Measurements from ENCODE around the gene PROX1.

Gene PROX1

GRCh38 chr1:214075305-214075998 is 87.7 kb downstream of the PROX1 start:
- TF ChIP-seq CTCF (IDR thresholded peaks at IDR 0.05; ENCODE audit: borderline replicate concordance, extremely low read depth, low read length, poor library complexity, severe bottlenecking) (no peak), EZH2 (IDR thresholded peaks at IDR 0.05; ENCODE audit: borderline replicate concordance, low read depth, low read length, severe bottlenecking) (no peak)
- Histone ChIP-seq H3K4me3 (ENCODE audit: low read depth in 1 of 2, low read length in 2 of 2) (no peak overlapping the region), H3K36me3 (ENCODE audit: insufficient read depth, low read length) (no peaks in the 10 kb centered on the region)

GRCh38 chr1:214075999-214076707 is 88.4 kb downstream of the PROX1 start:
- H3K4me2 ChIP-seq (ENCODE audit: insufficient read depth, low read length) = no peak overlapping the region
- no peak overlapping the region for H3K27ac ChIP-seq (ENCODE audit: low read length)
- no peaks in the 10 kb centered on the region for H4K20me1 ChIP-seq (ENCODE audit: insufficient read depth, low read length)
- DNase-seq (no peak), ATAC-seq (ENCODE audit: insufficient read depth, low read depth) (no peak)
- H3K79me2 ChIP-seq (ENCODE audit: insufficient read depth, low read length) = no peaks in the 10 kb centered on the region
- no peak overlapping the region for H3K4me3 ChIP-seq (ENCODE audit: low read depth in 1 of 2, low read length in 2 of 2)
- no peaks in the 10 kb centered on the region for H3K27me3 ChIP-seq (ENCODE audit: insufficient read depth, low read length, poor library complexity)
- H2AFZ ChIP-seq (ENCODE audit: low read depth, low read length) = no peak overlapping the region
- no peaks in the 10 kb centered on the region for H3K4me1 ChIP-seq (ENCODE audit: insufficient read depth, low read length)
- H3K9ac ChIP-seq (ENCODE audit: low read depth, low read length) = no peak overlapping the region
- no peaks in the 10 kb centered on the region for H3K36me3 ChIP-seq (ENCODE audit: insufficient read depth, low read length)
- H3K9me3 ChIP-seq (ENCODE audit: insufficient read depth, low read length, severe bottlenecking) = no peaks in the 10 kb centered on the region
- no peak for TF ChIP-seq EZH2 (IDR thresholded peaks at IDR 0.05; ENCODE audit: borderline replicate concordance, low read depth, low read length, severe bottlenecking)
- TF ChIP-seq CTCF (IDR thresholded peaks at IDR 0.05; ENCODE audit: borderline replicate concordance, extremely low read depth, low read length, poor library complexity, severe bottlenecking) = no peak

More at GRCh38 chr1:214075305-214075998, 87.7 kb downstream of the PROX1 start:
- H3K27ac ChIP-seq (ENCODE audit: low read length) = no peak overlapping the region
- no peak overlapping the region for H3K4me2 ChIP-seq (ENCODE audit: insufficient read depth, low read length)
- no peak for ATAC-seq (ENCODE audit: insufficient read depth, low read depth)
- DNase-seq = no peak
- H3K4me1 ChIP-seq (ENCODE audit: insufficient read depth, low read length) = no peaks in the 10 kb centered on the region
- no peaks in the 10 kb centered on the region for H3K27me3 ChIP-seq (ENCODE audit: insufficient read depth, low read length, poor library complexity)
- H3K79me2 ChIP-seq (ENCODE audit: insufficient read depth, low read length) = no peaks in the 10 kb centered on the region
- no peak overlapping the region for H3K9ac ChIP-seq (ENCODE audit: low read depth, low read length)
- no peaks in the 10 kb centered on the region for H4K20me1 ChIP-seq (ENCODE audit: insufficient read depth, low read length)
- H2AFZ ChIP-seq (ENCODE audit: low read depth, low read length) = no peak overlapping the region
- H3K9me3 ChIP-seq (ENCODE audit: insufficient read depth, low read length, severe bottlenecking) = no peaks in the 10 kb centered on the region

GRCh38 chr1:214076708-214077065 is 88.9 kb downstream of the PROX1 start:
- no peak overlapping the region for H3K4me2 ChIP-seq (ENCODE audit: insufficient read depth, low read length)
- H3K36me3 ChIP-seq (ENCODE audit: insufficient read depth, low read length) = no peaks in the 10 kb centered on the region
- H2AFZ ChIP-seq (ENCODE audit: low read depth, low read length) = no peak overlapping the region
- no peaks in the 10 kb centered on the region for H4K20me1 ChIP-seq (ENCODE audit: insufficient read depth, low read length)
- H3K4me3 ChIP-seq (ENCODE audit: low read depth in 1 of 2, low read length in 2 of 2) = no peak overlapping the region
- H3K9ac ChIP-seq (ENCODE audit: low read depth, low read length) = no peak overlapping the region
- no peaks in the 10 kb centered on the region for H3K4me1 ChIP-seq (ENCODE audit: insufficient read depth, low read length)
- DNase-seq (no peak), ATAC-seq (ENCODE audit: insufficient read depth, low read depth) (no peak)
- no peaks in the 10 kb centered on the region for H3K79me2 ChIP-seq (ENCODE audit: insufficient read depth, low read length)
- H3K27me3 ChIP-seq (ENCODE audit: insufficient read depth, low read length, poor library complexity) = no peaks in the 10 kb centered on the region
- no peaks in the 10 kb centered on the region for H3K9me3 ChIP-seq (ENCODE audit: insufficient read depth, low read length, severe bottlenecking)
- TF ChIP-seq EZH2 (IDR thresholded peaks at IDR 0.05; ENCODE audit: borderline replicate concordance, low read depth, low read length, severe bottlenecking) = no peak
- TF ChIP-seq CTCF (IDR thresholded peaks at IDR 0.05; ENCODE audit: borderline replicate concordance, extremely low read depth, low read length, poor library complexity, severe bottlenecking) = no peak
- no peak overlapping the region for H3K27ac ChIP-seq (ENCODE audit: low read length)

Measured in DND-41 (cell line).